ENCODE measurements around the gene LPAR1.
"Not testable (repeated sequence)": the region's sequence is repeated elsewhere in the genome, so short reads cannot be mapped to it uniquely, and the experiment has no call there.

LPAR1 gene

GRCh38 chr9:110825950-110826349, 212.3 kb downstream of the LPAR1 start:
- no peak for TF ChIP-seq CTCF (IDR thresholded peaks at IDR 0.05; ENCODE audit: control insufficient read depth, insufficient read depth, low read depth, low read length, missing control alignments)
- no peak for DNase-seq (ENCODE audit: low read depth)
- no peak overlapping the region for H3K4me3 ChIP-seq (ENCODE audit: control insufficient read depth, low read depth, low read length)

GRCh38 chr9:110825129-110825528, 213.1 kb downstream of the LPAR1 start:
- not testable (repeated sequence) for DNase-seq (ENCODE audit: low read depth)

More at GRCh38 chr9:110825129-110825528, 213.1 kb downstream of the LPAR1 start:
- not testable (repeated sequence) for H3K4me3 ChIP-seq (ENCODE audit: control insufficient read depth, low read depth, low read length)
